HG03469 (cell line): Measurements from ENCODE around the gene FAM131A.
"Not testable (repeated sequence)": the region's sequence is repeated elsewhere in the genome, so short reads cannot be mapped to it uniquely, and the experiment has no call there.

Source experiments
- ATAC-seq: cut with Tn5 transposase; IDR thresholded peaks from one replicate; pipeline ENCODE4 v1.9.1; 2021; ENCODE audit warnings: mild to moderate bottlenecking, moderate library complexity, moderate number of reproducible peaks; ENCODE audit not compliant: unreplicated experiment

FAM131A gene

DNA sequence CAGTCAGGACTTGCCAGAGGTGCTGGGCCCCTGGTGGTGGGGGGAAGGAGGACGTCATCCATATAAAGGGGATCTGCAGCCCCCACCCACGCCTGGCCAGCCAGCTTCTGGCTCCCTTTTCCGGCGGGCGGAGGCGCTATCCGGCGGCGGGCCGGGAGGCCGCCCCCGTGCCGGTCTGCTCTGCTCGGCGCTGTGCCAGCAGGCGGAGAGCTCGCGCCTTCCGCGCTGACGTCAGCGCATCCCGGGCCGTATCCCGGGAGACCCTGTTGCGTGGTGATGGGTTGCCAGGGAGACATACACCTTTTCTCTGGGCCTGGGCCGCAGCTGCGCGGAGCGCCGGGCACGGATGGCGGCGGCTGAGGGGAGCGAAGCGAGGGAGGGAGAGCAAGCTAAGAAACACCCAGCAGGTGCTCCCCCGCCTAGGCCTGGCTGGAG is 1.1 kb downstream of the FAM131A start:
- no peak for ATAC-seq

- ATAC-seq: no peak
Measured at GRCh38 chr3:184339001-184339400, 1.6 kb downstream of the FAM131A start.

DNA sequence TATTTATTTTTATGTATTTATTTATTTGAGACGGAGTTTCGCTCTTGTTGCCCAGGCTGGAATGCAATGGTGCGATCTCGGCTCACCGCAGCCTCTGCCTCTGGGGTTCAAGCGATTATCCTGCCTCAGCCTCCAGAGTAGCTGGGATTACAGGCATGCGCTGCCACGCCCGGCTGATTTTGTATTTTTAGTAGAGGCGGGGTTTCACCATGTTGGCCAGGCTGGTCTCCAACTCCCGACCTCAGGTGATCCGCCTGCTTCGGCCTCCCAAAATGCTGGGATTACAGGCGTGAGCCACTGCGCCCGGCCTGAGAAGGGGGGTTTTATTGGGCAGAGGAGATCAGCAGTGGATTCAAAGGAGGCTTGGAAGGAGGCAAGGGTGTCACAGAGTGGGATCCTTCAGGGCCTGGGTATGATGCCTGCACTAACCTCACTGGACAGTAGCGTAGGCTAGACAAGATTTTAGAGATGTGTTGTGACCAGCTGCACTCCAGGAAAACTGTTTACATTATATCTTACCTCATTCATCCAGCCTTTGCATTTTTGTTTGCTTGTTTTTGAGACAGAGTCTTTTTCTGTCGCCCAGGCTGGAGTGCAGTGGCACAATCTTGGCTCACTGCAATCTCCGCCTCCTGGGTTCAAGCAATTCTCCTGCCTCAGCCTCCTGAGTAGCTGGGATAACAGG is 2.2 kb downstream of the FAM131A start:
- not testable (repeated sequence) for ATAC-seq

GRCh38 chr3:184341925-184342324 is 4.5 kb downstream of the FAM131A start:
- no peak for ATAC-seq

DNA sequence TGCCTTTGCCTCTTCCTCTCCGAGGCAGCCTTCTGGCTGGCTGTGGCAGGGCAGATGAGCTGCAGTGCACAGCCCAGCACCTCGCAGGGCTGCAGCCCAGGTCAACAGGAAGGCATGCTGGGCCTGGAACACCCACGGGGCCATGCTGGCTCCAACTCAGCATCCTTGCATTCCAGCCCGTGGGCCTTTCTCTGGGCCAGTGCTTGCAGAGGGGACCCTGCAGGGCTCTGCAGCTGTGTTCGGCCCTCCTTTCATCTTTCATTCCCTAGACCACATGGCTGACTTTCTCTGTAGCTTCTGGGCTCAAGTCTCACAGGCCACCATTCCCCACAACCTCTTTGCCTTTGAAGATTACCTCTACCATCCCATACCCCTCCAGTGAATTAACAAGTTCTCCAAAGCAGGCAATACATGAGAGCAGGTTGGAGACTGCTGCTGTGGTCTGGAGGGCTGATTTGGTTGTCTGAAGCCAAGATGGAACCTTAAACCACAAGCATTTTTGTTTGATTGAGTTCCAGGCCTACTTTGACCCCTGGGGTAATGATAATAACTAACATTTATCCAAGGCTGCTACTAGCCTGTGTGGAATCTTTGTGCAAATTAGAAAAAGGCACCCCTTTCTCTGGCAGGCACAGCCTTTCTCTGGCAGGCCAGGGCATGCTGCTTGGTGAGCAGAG is 5.9 kb downstream of the FAM131A start:
- ATAC-seq: no peak

- ATAC-seq: no peak
Measured at GRCh38 chr3:184344579-184345316, 7.3 kb downstream of the FAM131A start.

GRCh38 chr3:184345317-184346144 is 8.1 kb downstream of the FAM131A start:
- no peak for ATAC-seq

DNA sequence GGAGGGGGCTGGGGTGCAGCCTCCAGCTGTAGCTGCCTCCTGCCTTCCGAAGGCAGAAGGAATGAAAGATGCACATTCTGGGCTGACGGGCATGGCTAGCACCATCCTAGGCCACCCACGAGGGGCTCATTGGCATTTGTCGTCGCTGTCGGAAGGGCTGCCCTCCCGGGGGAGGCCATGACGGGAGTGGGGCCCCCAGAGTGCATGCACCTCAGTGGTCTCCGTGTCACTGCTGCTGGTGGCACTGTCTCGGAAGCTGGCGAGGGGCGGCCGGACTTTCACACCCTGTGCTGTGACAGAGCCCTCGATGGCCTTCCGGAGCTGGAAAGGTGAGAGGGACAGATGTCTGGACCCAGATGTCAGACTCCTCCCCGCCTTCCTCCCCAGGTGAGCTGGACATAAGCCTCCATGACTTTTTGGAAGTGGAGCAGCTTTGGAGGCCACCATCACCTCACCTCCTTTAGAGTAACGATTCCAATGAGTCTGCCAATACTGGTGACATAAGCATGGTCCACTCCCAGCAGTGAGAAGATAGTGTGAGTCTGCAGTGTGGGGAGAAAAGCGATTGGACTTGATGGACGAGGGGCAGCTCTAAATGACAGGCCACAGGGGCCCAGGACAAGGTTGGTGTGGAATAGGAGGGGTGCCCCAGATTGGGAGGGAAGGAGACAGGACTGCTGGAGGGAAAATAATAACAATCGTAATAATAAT is 9.2 kb downstream of the FAM131A start:
- no peak for ATAC-seq

GRCh38 chr3:184347321-184348056 is 10.1 kb downstream of the FAM131A start:
- ATAC-seq: no peak

GRCh38 chr3:184348057-184348382 is 10.6 kb downstream of the FAM131A start:
- ATAC-seq: no peak

DNA sequence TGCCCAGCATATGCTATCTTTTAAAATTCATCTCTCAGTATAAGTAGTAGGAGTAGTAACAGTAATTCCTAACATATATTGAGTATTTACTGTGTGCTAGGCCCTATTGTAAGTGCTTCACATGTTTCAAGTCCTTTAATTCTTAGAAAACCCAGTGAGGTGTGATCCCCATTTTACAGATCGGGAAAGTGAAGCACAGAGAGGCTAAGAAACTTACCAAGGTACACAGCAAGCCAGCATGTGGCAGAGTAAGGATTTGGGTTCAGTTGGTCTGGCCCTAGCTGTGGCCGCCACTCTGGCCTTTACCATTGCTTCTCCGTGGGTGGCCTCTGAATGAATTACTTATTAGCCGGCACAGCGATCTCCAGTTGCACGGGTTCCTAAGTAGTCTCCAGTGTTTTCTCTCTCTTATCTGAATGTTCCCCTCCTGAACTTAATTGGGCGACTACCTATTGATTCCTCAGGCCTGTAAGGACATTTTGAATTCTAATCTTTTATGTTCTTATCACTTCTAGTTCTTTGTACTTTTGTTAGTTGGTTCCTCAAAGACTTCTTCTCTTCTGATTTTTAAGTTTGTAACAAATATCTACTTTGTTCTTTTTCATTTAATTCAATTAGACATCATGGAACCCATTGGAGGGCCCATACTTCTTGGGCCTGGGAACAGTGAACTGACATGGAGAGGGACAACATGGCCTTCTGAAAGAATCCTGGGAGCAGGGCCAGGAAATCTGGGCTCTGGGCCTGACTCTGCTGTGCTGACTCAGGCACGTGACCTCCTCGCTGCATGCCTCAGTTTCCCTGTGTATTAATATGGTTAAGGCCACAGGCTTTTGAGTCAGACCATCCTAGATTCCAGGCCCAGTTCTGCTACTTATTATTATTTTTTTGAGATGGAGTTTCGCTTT is 12.4 kb downstream of the FAM131A start:
- ATAC-seq: no peak

- ATAC-seq: no peak
Measured at GRCh38 chr3:184350618-184351017, 13.2 kb downstream of the FAM131A start.

GRCh38 chr3:184351511-184352148 is 14.2 kb downstream of the FAM131A start:
- ATAC-seq: no peak

DNA sequence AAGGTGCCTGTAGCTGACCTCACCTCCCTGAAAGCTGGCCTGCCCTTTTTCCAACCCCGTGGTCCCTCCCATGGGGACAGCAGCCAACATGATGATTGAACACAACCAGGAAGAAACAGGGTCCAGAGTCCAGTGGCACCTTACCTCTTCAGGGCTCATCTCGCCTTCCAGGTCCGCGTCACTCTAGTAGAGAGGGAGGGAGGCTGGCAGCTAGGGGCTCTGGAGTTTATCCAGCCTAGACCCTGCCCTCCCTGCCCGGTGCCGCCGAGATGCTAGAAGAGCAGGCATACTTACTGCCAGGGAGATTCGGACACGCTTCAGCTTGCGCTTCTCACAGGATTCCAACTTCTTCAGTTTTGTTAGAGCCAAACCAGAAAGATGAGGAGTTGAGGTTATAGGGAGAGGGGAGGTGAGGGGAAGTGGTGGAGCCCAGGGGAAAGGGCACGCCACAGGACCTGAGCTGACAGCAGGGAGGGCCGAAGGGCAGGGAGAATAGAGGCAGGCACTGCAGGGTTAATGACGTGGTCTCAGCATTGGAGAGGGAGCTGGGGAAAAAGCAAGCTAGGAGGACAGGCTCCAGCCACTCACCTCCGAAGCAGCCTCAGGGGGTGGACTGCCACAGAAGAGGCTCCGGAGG is 14.9 kb downstream of the FAM131A start:
- no peak for ATAC-seq

DNA sequence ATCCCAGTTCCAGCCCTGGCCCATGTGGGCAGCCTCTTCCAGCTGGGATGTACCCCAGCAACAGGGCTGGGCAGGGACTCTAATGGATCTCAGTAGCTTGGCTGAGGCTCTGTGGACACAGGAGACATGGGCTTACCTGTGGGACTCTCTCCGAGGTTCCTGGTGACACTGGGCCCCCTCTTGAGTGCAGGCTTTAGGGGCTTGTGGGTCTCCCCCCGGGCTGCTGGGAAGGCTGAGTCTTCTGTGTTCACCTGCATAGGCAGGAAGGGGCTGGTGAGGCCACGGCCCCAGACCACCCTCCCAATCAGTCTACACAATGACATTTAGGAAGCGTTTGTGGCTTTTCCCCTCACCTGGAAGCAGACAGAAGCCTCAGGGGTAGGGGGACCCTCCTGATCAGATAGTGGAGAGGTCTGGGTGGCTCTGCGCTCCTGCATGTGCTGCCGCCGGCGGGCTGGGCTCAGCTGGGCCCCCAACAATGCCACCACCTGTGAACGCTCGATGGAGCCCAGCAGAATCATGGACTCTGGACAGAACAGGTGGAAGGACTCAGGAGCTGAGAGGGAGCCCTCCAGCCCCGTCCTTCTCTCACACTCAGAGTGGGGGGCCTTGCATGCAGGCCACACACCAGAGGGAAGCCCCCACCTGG is 15.6 kb downstream of the FAM131A start:
- no peak for ATAC-seq

DNA sequence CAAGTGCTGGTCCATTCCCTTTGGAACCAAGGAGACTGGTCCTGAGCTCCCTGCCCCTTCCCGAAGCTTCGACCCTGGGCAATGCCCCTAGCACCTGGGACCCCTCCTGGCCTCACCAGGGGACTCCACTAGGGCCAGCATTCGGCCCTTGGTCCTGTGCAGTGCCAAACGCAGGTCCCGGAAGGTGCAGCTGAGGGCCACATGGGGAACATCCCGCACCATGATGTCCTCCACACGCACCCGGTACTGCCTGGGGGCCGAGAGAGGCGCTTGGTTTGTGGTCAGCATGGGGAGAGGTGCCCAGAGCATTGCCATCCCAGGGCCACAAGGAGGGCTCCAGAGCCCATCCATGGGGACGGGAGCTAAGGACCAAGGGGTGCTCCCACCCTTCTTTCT is 16.1 kb downstream of the FAM131A start:
- ATAC-seq: no peak

DNA sequence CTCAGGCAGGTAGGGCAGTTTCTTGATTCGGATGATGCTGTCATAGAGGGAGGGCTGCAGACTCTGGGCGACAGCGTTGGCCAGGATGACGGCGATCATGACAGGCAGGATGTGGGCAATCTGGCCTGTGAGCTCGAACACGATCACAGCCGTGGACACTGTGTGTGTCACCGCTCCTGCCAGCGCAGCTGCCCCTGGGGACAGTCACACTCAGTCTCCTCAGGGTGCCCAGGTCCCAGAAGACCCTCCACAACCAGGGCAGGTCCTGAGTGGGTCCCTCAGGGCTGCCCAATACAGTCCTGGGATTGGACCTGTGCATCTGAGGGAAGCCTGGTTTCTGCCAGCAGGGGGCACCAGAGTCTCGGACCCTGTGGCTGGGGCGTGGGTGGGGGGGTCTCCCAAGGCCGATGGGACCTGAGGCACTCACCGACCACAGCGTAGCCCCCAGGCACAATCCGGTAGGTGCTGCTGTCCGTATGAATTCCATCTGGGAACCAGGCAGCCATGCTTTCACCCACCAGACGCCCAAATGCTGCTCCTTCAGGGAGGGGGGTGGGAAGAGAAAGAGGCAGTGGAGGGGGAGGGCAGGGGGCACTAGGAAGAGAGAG is 16.8 kb downstream of the FAM131A start:
- no peak for ATAC-seq
